NOMO-1 treated with DMSO at 0.1 percent for 48 hours (cell line): ENCODE results near the gene TTC29.
"Not testable (repeated sequence)": the region's sequence is repeated elsewhere in the genome, so short reads cannot be mapped to it uniquely, and the experiment has no call there.

ENCODE experiments used
- DNase-seq: peaks from one replicate; lab custom pipeline; 2025; ENCODE audit not compliant: unreplicated experiment; lab: John Stamatoyannopoulos, UW

The TTC29 gene

DNA sequence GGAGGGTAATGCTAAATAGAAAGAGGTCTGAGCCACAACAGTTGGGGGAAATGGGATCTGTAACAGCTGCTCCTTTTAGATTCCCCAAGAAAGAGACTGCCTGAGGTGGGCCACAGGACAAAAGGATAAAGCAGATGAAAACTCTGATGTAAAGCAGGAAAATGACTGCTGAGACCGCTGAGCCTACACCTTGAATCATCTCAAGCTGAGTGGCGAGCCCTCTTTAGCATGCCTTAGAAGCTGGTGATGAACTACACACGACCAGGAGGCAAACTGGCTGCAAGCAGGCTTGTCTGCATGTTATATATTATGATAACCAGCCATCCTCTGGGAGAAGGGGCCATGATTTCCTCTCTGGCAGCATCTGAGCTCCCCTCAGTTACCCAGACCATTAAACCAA lies 88.4 kb downstream of the TTC29 start:
- no peak for DNase-seq

DNA sequence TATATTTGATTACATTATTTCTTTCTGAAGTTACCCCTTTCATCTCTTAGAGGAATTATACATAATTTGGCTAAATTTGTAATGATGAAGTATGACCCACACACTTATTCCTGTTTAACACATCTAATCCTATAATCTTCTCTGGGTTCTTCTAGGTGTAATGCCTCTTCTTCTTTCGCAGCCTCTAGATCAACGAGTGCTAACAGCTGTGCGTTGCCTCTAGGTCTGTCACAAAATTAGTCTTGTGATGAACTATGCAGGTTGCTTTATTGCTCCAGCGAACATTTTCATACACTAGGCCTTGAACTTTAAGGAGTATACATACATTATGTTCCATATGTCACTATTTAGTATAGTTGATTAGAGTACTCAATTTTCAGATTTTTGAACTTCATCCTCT lies 89.9 kb downstream of the TTC29 start:
- no peak for DNase-seq

- no peak for DNase-seq
Measured at GRCh38 chr4:146852360-146852759, 93.3 kb downstream of the TTC29 start.

- no peak for DNase-seq
Measured at GRCh38 chr4:146847345-146847744, 98.3 kb downstream of the TTC29 start.

DNA sequence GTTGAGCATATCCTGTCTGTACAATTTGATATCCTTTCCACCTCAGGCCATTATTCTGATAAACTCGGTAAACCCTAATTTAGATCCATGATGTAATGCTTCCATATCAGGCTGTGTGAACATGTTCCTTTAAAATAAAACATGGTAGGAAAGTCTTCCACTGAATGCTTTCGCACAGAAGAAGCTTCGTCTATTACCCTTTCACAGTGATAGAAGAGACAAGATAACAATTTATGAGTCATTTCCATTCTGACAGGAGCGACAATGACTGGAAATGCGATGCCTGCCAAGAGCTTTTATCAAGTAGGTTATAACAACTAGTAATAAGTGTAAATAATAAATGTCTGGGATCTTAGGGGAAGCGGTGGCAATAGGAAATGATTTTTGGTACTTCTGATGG lies 98.8 kb downstream of the TTC29 start:
- no peak for DNase-seq

DNA sequence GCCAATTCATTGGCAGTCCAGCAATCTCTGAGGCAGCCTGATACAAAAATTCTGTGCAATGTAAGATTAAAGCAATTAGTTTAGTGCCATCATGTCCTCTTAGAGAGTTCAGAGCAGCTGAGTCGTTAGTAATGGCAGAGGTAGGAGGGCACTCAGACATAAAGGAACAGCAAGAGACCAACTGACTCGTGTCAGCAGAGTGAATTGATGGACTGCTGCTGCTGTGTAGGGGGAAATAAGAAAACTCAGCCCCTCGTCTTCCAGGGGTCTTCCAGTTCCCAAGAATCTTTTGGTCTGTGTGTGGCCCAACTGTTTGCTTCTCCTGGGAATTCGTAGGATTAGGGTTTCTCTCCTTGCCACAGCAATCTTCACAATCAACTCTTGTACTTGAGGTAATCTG lies 100.9 kb downstream of the TTC29 start:
- DNase-seq, result no peak

DNA sequence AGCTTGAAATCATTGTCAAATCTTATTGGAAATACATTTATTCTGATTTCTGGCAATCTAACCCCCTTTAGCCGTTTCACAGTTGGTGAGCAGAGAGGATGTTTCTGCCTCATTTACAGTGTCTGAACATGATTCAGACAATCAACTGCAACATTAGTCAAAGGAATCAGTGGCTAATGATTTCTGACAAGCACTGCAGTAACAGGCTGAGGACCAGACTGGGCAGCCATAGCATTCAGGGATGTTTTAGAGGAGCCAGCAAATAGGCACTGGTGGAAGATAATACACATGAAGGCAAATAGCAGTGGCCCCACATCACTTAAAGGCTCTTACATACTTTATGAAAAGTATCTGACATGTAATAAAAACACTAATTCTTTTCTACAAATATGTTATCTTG lies 102.8 kb downstream of the TTC29 start:
- DNase-seq, result no peak

- DNase-seq, result no peak
Measured at GRCh38 chr4:146840731-146841130, 104.9 kb downstream of the TTC29 start.

DNA sequence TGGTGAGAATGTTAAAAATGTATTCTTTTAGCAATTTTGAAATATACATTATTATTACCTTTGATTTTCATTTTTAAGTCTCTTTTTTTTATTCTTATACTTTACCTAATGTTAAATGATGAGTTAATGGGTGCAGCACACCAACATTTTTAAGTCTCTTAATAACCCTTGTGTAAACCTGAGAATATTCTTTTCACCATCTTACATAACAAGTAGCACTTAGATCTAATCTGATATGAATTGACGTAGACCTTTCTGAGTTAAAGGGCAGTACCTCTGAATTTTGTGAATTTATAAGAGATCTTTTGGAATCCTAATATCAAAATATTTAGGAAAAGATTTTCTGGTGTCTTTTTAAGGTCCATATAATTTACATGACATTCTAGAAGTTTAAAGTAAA lies 110.6 kb downstream of the TTC29 start:
- no peak for DNase-seq

DNA sequence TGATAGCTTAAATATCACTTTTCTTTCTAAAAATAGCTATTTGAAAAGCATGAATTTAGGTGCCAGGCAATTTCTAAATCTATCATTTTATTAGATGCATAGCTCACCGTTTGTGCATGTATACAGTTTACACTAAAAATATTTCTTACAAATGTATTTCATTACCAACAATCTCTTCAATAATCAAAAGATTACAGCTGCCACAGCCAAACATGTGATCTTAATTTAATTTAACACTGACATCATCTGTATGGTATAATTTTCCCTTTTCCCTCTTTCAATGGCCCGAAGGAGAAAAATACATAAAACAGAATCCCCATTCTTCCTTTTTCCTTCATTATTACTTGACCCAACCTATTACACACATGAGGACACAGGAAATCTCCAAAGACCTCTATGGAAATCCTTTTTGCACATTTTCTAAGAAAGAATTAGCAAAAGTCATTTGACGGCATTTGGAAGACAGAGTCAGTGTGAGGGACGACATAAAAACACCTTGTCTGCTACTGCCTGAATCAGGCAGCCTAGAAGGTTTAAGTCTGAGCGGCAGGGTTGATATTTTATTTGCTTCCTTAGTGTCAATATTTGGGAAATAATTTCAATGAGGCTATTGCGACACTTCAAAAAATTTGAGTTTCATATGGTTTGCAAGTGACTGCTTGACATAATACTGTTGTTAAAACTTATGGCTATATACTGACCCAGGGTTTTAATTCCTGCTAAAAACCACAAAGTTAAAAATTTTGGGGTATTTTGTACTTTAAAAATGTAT lies 111.2 kb downstream of the TTC29 start:
- DNase-seq, result no peak

DNA sequence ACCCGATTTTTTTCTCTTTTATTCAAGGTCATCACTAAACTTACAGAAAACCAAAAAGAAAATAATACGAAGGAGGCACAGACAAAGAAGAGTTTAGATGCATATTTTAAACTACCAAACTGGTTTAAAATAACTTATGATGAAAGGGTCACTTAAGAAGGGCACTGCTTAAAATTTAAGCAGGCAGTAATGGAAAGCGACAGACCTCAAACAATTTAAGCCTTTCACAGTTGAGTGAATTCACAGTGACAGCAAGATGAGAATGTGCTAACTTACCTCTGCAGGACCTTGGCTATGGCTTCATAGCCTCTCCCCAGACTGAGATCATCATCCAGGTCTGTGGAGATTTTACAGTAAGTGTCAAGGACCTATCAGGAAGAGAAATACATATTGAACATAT lies 112.1 kb downstream of the TTC29 start:
- DNase-seq, result no peak

DNA sequence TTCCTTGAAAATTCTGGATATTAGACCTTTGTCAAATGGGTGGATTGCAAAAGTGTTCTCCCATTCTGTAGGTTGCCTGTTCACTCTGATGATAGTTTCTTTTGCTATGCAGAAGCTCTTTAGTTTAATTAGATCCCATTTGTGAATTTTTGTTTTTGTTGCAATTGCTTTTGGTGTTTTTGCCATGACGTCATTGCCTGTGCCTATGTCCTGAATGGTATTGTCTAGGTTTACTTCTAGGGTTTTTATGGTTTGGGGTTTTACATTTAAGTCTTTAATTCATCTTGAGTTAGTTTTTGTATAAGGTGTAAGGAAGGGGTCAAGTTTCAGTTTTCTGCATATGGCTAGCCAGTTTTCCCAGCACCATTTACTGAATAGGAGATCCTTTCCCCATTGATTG lies 122.7 kb downstream of the TTC29 start:
- not testable (repeated sequence) for DNase-seq

GRCh38 chr4:146814750-146815149 lies 130.9 kb downstream of the TTC29 start:
- no peak for DNase-seq

DNA sequence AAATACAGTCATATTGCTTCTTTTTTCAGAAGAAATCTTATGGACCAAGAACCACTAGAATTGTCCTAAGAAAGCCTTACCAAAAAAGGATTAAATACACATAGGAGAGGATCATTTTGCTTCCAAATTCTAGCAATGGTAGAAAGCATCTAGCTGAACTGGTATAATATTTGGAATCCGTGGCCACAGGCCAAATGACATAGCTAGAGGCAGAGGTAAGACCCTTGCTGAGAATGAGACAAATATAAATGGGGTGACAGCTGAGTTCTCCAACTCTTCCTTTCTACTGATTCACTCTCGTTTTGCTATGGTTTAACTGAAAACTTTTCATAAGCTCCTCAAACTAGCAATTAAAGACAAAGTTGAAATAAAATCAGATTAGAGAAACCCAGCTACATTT lies 150.0 kb downstream of the TTC29 start:
- no peak for DNase-seq

GRCh38 chr4:146793727-146794126 lies 151.9 kb downstream of the TTC29 start:
- no peak for DNase-seq

DNA sequence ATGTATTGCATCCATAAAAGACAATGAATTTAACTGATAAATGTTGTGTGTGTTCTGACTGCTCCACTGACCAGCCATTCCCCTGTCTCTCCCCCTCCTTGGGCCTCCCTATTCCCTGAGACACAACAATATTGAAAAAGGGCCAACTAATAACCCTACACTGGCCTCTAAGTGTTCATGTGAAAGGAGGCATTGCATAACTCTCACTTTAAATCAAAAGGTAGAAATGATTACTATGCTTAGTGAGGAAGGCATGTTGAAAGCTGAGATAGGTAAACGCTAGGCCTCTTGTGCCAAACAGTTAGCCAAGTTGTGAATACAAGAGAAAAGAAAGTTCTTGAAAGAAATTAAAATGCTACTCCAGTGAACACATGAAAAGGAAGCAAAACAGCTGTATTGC lies 154.2 kb downstream of the TTC29 start:
- no peak for DNase-seq

DNA sequence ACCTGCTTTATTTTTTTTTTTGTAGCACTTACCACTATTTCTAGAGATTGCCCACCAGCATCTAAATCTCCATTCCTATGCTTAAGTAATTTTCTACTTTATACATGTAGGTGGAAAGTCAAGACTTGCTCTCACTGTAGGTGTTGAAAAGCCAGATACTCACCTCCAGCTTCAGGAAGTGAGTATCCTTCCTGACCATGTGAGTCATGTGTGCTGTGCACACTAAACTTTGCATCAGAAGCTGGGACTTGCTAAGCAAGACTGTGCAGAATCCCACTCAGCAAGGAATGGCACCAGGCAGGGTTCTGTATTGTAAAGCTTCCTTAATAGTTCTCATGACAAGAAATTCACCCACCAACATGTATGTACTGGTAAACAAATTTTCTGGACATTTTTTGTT lies 155.1 kb downstream of the TTC29 start:
- DNase-seq, result no peak

GRCh38 chr4:146787731-146788130 lies 157.9 kb downstream of the TTC29 start:
- DNase-seq, result no peak

DNA sequence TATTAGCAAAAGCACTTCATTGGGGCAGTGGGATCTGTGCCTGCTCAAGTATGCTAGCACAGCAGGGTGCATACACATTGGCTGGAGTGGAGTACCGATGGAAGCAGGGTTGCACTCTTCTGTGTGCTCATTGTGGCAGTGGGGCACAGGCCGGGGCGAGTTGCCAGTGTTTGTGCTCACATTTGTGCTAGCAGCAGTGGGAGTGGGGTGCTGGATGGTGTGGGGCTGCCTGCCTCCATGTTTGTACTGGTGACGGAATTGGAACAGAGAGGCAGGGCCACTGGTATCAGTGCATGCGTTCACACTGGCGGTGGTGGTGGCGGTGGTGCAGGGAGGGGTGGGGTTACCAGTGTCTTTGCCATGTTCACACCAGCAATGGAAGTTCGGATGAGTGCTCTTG lies 169.0 kb downstream of the TTC29 start:
- no peak for DNase-seq

DNA sequence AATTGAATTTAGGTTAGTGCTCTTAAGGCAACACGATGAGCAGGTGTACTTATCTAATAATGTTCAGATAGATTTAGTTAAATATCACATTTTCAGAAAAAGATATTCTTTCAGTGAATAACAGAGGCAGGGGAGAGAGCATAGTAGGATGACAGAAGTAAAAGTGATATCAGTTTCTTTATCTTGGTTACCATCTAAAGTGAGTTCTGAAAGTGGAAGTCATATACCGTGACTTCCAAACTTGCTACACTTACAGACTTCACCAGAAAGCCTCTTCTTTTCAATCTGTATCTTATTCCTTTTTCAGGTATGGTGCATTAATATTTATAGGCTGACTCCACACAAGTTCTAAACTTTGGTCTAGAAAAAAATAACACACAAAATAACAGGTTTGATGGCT lies 182.1 kb downstream of the TTC29 start:
- DNase-seq, result no peak

- DNase-seq, result no peak
Measured at GRCh38 chr4:146762016-146762415, 183.6 kb downstream of the TTC29 start.

- DNase-seq, result no peak
Measured at GRCh38 chr4:146742416-146742815, 203.2 kb downstream of the TTC29 start.

DNA sequence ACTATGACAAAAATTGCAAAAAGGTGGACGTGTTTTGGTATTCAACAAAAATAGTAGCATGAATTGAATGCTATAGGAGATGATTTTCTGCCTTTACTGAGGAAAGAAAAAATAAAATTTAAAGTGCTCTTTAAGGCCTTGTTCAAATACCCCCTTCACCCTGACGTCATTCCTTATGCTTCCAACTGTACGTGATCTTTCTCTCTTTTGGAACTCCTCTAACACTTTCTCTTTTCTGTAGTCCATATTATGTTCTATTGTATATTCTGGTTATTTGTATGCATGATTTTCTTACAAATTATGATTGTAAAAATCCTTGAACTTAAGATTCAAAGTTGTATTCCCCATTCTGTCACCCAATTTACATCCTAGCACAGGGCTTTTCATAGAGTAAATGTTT lies 206.5 kb downstream of the TTC29 start:
- DNase-seq, result no peak
